Dermis blood vessel endothelial cell (primary cell): ENCODE data around the gene CLOCK. TPM values are rescaled to one million over a fixed set of nuclear protein-coding genes. Genes with fewer than 3 reads are reported as not detected.

Source experiments
- DNase-seq: peaks from one replicate; pipeline ENCODE4 v3.0.0; 2010
- total RNA-seq: library from RNA; depleted of rRNA; stranded (reverse); fragments of >200 nt; gene quantifications from 2 replicates; pipeline ENCODE4 v1.2.3, GENCODE V29; 2014

CLOCK gene
- total RNA-seq, 1 donor from 2014 or later = 20.3 TPM

GRCh38 chr4:55475394-55476243 lies 71.1 kb downstream of the CLOCK start:
- peak; percentile 21 for DNase-seq

GRCh38 chr4:55469979-55470378 lies 76.7 kb downstream of the CLOCK start:
- DNase-seq = no peak

GRCh38 chr4:55468724-55469123 lies 78.0 kb downstream of the CLOCK start:
- no peak for DNase-seq

- DNase-seq = no peak
These were observed 80.7 kb downstream of the CLOCK start for GRCh38 chr4:55466001-55466400.

- peak; percentile 24 for DNase-seq
These were observed 88.1 kb downstream of the CLOCK start for GRCh38 chr4:55458611-55459010.

GRCh38 chr4:55458164-55458563 lies 88.5 kb downstream of the CLOCK start:
- DNase-seq = no peak

GRCh38 chr4:55450566-55450965 lies 96.1 kb downstream of the CLOCK start:
- DNase-seq = no peak

- peak; percentile 51 for DNase-seq
These were observed 98.9 kb downstream of the CLOCK start for GRCh38 chr4:55447831-55448230.

GRCh38 chr4:55447108-55447708 lies 99.5 kb downstream of the CLOCK start:
- DNase-seq = no peak

GRCh38 chr4:55446578-55446922 lies 100.2 kb downstream of the CLOCK start:
- no peak for DNase-seq

- no peak for DNase-seq
These were observed 100.7 kb downstream of the CLOCK start for GRCh38 chr4:55445921-55446577.

- DNase-seq = peak; percentile 49
These were observed 101.9 kb downstream of the CLOCK start for GRCh38 chr4:55444827-55445226.

GRCh38 chr4:55442541-55442940 lies 104.2 kb downstream of the CLOCK start:
- no peak for DNase-seq

GRCh38 chr4:55440786-55441185 lies 105.9 kb downstream of the CLOCK start:
- no peak for DNase-seq

- no peak for DNase-seq
These were observed 107.7 kb downstream of the CLOCK start for GRCh38 chr4:55439023-55439422.

- no peak for DNase-seq
These were observed 108.4 kb downstream of the CLOCK start for GRCh38 chr4:55438314-55438713.

- DNase-seq = no peak
These were observed 108.9 kb downstream of the CLOCK start for GRCh38 chr4:55437823-55438222.

GRCh38 chr4:55437356-55437796 lies 109.3 kb downstream of the CLOCK start:
- peak; percentile 21 for DNase-seq

GRCh38 chr4:55435141-55435841 lies 111.4 kb downstream of the CLOCK start:
- peak; percentile 60 for DNase-seq

- DNase-seq = no peak
These were observed 114.9 kb downstream of the CLOCK start for GRCh38 chr4:55431710-55432336.

- DNase-seq = no peak
These were observed 121.9 kb downstream of the CLOCK start for GRCh38 chr4:55424791-55425190.

GRCh38 chr4:55416176-55416575 lies 130.5 kb downstream of the CLOCK start:
- no peak for DNase-seq

- DNase-seq = no peak
These were observed 135.1 kb downstream of the CLOCK start for GRCh38 chr4:55411621-55412020.
